Activated T-cell treated with anti-CD3 and anti-CD28 coated beads, Interleukin-2, amount 50 U/mL, for 48 hours (primary cell): Measurements from ENCODE around the gene CRY2.

Source experiments
- DNase-seq, 2 experiments: peaks; one replicate each; pipeline ENCODE4 v3.0.0-alpha.2; 2020

Gene CRY2

GRCh38 chr11:45919806-45920530 is 72.7 kb downstream of the CRY2 start:
- no peak for DNase-seq

- DNase-seq: peak in 1 of 2 experiments; percentile 13
Observed at GRCh38 chr11:45920531-45921477, 73.5 kb downstream of the CRY2 start.

- DNase-seq: peak in 1 of 2 experiments; percentile 28
Observed at GRCh38 chr11:45921561-45922424, 74.5 kb downstream of the CRY2 start.

- DNase-seq: peak in 1 of 2 experiments; percentile 41
Observed at GRCh38 chr11:45922425-45923082, 75.3 kb downstream of the CRY2 start, which contains the start of gene LARGE2. TSS of gene LARGE2 (plus strand) at chr11:45922656. CDS start at chr11:45922883, 227 bp downstream.

GRCh38 chr11:45924036-45924915 is 77.0 kb downstream of the CRY2 start:
- DNase-seq: no peak

GRCh38 chr11:45924927-45925326 is 77.7 kb downstream of the CRY2 start:
- DNase-seq: no peak

- no peak for DNase-seq
Observed at GRCh38 chr11:45925550-45925949, 78.3 kb downstream of the CRY2 start.

- no peak for DNase-seq
Observed at GRCh38 chr11:45926001-45926401, 78.7 kb downstream of the CRY2 start.

- no peak for DNase-seq
Observed at GRCh38 chr11:45926536-45927331, 79.5 kb downstream of the CRY2 start.

GRCh38 chr11:45927332-45927683 is 80.0 kb downstream of the CRY2 start:
- DNase-seq: no peak

GRCh38 chr11:45927684-45928413 is 80.6 kb downstream of the CRY2 start:
- no peak for DNase-seq

- DNase-seq: no peak
Observed at GRCh38 chr11:45928535-45929215, 81.4 kb downstream of the CRY2 start.

GRCh38 chr11:45929486-45930030 is 82.3 kb downstream of the CRY2 start:
- no peak for DNase-seq

GRCh38 chr11:45930031-45930794 is 82.9 kb downstream of the CRY2 start:
- peak in 1 of 2 experiments; percentile 47 for DNase-seq

GRCh38 chr11:45930951-45931570 is 83.8 kb downstream of the CRY2 start:
- no peak for DNase-seq

- DNase-seq: no peak
Observed at GRCh38 chr11:45931739-45932138, 84.5 kb downstream of the CRY2 start.

- DNase-seq: no peak
Observed at GRCh38 chr11:45932217-45932616, 84.9 kb downstream of the CRY2 start.
